Measurements from ENCODE around the gene ZMYM3. TPM values are rescaled to one million over a fixed set of nuclear protein-coding genes. Genes with fewer than 3 reads are reported as not detected.

The ZMYM3 gene
- total RNA-seq, 1 experiment from 2014 or later, result 16.9 TPM

GRCh38 chrX:71214604-71215337 lies 39.2 kb downstream of the ZMYM3 start:
- no peak for DNase-seq (ENCODE audit: low spot score)

- DNase-seq (ENCODE audit: low spot score), result no peak
Measured at GRCh38 chrX:71214152-71214551, 39.8 kb downstream of the ZMYM3 start.

GRCh38 chrX:71212536-71212935 lies 41.4 kb downstream of the ZMYM3 start:
- DNase-seq (ENCODE audit: low spot score), result no peak

GRCh38 chrX:71210816-71211215 lies 43.1 kb downstream of the ZMYM3 start:
- DNase-seq (ENCODE audit: low spot score), result no peak

- DNase-seq (ENCODE audit: low spot score), result no peak
Measured at GRCh38 chrX:71199252-71200008, 54.5 kb downstream of the ZMYM3 start.

GRCh38 chrX:71198066-71198465 lies 55.9 kb downstream of the ZMYM3 start:
- DNase-seq (ENCODE audit: low spot score), result no peak

GRCh38 chrX:71195964-71196649 lies 57.8 kb downstream of the ZMYM3 start:
- DNase-seq (ENCODE audit: low spot score), result no peak

- no peak for DNase-seq (ENCODE audit: low spot score)
Measured at GRCh38 chrX:71191248-71191647, 62.7 kb downstream of the ZMYM3 start.

Other genes with a start within 250 kb of the ZMYM3 start
- gene SNX12, start 185.8 kb downstream of the ZMYM3 start, total RNA-seq (2014; rRNA removed; shearing (Covaris generic)), result 62.4 and 77.0 TPM in 2 replicates
- gene FOXO4, start 158.3 kb downstream of the ZMYM3 start, total RNA-seq (2014; rRNA removed; shearing (Covaris generic)), result 2.1 and 2.5 TPM in 2 replicates
- gene CXorf65, start 147.4 kb downstream of the ZMYM3 start, total RNA-seq (2014; rRNA removed; shearing (Covaris generic)), result not detected in 2 replicates
- gene IL2RG, start 142.6 kb downstream of the ZMYM3 start, total RNA-seq (2014; rRNA removed; shearing (Covaris generic)), result not detected in 2 replicates
- 15.4 and 17.3 TPM in 2 replicates for gene MED12, start 135.5 kb downstream of the ZMYM3 start, total RNA-seq (2014; rRNA removed; shearing (Covaris generic))
- 0.25 and 0.31 TPM in 2 replicates for gene NLGN3, start 109.3 kb downstream of the ZMYM3 start, total RNA-seq (2014; rRNA removed; shearing (Covaris generic))
- not detected in 2 replicates for gene GJB1, start 30.9 kb downstream of the ZMYM3 start, total RNA-seq (2014; rRNA removed; shearing (Covaris generic))
- gene NONO, start 29.5 kb upstream of the ZMYM3 start, total RNA-seq (2014; rRNA removed; shearing (Covaris generic)), result 332 and 408 TPM in 2 replicates
- gene ITGB1BP2, start 47.6 kb upstream of the ZMYM3 start, total RNA-seq (2014; rRNA removed; shearing (Covaris generic)), result 1.4 TPM in 1 of 2 replicates, not detected in the other
- gene TAF1, start 112.2 kb upstream of the ZMYM3 start, total RNA-seq (2014; rRNA removed; shearing (Covaris generic)), result 9.2 and 10.9 TPM in 2 replicates

Measured in H4 (cell line).